ENCODE measurements around the gene AP1M2. TPM values are rescaled to one million over a fixed set of nuclear protein-coding genes. Genes with fewer than 3 reads are reported as not detected.
A peak's percentile ranks its signal among the peaks of the same experiment; 100 is the strongest.
"Not testable (repeated sequence)": the region's sequence is repeated elsewhere in the genome, so short reads cannot be mapped to it uniquely, and the experiment has no call there.

The AP1M2 gene
- total RNA-seq, 1 experiment from 2014 or later = 2.5 TPM

DNA sequence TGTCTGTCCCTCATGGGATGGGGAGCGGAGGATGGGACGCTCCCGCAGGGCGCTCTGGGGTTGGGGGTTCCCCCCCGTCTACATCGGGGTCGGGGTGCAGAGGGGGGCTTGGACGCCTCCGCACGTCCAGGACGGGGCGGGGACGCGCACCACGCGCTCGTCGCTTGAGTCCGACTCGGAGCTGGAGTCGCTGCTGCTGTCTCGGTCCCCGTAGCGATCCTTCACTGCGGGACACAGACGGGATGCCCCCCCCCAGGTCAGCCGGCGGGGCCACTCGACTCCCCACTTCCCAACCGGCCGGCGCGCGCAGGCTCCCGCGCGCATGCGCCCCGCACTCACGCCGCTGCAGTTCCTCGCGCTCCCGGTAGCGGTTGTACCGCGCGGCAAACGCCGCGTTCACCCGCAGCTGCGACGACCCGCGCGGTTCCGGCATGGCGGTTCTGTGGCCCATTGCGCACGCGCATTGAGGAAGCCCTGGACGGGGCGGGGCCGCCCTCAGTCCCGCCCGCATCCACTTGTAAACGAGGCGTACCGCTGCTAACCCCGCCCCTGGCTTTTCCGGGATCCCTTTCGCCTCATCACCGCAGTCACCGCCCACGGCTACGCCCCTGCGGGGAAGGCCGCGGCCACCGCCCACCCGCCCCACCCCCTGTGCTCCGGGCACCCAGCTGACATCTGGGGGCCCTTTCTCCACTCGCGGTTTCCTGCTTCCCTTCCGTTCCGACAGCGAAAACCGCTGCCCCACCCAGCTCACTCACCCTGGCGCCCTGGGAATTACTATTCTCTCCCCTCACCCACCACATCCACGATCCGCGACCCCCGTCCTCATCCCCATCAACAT is 21.3 kb downstream of the AP1M2 start, which contains the start of gene KRI1:
Gene KRI1, minus strand, starts transcription at position 444 of the 841 bp plus-strand sequence. Its CDS starts 11 bp downstream, at position 433.
- peak; percentile 96 for DNase-seq (ENCODE audit: low read depth)

DNA sequence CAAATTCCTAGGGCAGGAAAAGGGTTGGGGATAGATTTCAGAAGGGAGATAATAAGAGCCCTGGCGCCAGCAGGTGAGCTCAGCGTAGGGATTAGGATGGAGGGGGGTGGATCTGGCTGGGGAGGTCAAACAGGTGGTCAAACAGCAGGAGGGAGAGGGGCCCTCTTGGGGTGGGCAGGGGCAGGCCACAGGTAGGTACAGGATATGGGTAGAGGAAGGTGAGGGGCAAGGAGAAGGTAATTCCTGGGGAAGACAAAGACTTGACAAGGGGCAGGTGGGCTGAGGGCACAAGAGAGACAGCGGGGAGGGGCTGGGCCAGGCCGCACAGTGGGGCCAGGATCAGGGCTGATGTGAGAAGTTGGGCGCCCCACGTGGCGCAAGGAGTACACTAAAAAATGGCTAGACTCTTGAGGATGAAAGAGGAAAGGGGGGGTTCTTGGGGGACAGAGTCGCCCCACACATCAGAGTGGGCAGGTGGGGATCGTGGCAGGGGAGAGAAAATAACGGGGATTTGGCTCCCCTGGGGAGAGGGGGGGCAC is 22.0 kb downstream of the AP1M2 start:
- peak; percentile 41 for DNase-seq (ENCODE audit: low read depth)

DNA sequence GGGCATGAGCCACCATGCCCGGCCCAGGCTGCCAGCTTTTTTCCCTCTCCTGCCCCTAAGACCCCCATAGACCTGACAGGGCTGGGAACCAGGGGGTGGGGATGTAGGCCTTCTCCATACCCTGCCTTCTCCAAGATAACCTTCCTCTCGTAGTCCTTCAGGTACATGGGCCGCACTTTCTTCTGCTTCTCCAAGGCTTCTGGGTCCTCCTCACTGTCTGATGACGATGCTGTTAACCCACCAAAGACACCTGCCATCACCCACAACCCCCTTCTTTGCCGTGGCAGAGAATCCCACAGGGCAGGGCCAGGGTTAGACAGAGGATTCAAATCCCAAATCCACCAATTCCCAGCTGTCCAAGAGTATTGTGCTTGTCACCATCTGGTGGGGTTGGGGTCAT is 24.5 kb downstream of the AP1M2 start:
- DNase-seq (ENCODE audit: low read depth) = no peak

DNA sequence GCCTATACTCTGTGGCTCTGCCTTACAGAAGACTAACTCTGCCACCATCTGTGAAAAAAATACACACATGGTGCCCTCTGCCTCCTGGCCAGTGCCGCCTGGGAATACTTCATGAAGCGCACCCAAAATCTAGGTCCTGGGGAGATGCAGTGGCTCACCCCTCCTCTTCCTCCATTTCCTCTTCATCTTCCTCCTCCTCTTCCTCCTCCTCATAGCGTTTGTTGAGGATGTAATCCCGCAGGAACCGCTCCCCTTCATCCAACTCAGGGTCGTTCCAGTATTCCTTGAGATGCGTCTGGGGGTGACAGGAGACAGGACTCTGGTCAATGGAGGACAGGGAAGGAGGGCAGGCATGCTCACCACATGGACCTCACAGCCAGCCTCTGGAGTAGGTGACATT is 27.0 kb downstream of the AP1M2 start:
- no peak for DNase-seq (ENCODE audit: low read depth)

DNA sequence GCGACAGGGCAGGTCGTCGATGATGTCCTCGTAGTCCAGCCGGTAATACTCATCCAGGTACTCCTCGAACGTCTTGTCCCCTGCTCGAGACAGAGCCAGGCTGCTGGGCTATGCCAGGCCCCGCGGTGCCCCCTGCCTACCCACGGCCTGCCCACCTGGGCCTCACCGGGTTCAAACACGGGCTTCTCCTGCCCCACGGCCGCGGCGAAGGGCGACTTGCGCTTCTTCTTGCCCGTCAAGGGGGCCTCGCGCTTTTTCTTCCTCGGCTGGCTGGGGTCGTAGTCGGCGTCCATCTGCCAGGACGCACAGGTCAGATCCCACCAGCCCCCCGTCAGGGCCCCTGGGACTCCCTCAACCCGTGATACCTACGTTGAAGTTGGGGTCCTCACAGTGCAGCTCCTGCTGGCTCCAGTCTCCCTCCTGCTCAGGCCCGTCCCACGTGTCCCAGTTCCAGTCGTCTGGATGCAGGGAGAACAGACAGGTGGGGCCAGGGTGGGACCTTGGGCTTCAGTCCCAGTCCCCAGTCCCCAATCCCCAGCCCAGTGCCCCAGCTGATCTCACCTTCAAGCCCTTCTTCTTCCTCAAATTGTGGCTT is 29.4 kb downstream of the AP1M2 start:
- no peak for DNase-seq (ENCODE audit: low read depth)

DNA sequence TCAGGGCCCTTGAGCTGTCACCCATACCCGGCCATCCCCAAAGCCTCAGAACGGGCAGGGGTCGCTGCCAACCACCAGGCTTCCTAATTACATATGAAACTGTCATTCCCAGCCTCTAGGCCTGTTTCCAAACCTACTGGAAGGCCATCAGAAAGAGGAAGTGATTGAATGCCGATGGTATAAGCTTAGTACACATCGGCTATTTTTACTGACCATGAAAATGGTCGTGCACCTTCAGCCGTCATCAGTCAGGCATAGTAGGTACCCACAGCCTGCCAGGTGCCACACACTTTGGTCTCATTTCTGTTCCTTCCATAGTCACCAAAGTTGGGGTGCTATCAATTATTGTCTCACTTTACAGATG is 31.5 kb downstream of the AP1M2 start:
- DNase-seq (ENCODE audit: low read depth) = no peak

DNA sequence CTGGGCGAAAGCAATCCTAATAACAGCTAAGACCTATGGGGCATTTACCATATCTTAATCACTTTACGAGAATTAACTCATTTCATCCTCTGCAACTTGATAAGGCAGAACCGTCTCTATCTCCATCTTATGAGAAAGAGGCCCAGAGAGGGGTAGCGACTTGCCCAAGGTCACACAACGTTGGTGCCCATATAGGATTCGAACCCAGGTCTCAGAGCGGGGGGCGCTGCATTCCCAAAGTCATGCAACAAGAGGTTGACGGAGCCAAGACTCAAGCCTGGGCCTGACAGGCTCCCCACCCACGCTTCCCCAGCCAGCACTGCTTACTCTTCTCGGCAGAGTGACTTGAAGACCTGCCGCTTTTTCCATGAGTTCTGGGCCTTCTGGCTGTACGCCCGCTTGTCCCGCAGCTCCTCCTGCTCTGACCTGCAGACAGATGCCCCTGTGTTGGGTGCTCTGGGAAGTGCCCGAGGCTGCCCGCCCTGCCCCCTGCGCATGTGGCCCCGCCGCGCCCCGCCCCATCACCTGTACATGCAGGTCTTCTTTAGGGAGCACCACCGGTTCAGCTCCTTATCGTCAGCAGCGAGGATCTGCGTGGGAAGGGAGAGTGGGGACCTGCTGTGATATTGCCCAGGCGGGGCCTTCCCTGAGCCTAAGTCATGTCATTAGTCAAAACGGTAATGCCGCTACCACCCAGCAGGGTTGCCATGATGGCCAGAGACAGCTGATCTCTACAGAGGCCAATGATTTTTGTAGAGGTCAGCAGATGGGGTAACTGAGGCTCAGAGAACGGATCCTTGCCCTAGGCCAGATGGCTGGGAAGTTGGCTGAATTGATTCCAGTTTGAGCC is 32.1 kb downstream of the AP1M2 start:
- DNase-seq (ENCODE audit: low read depth) = no peak

DNA sequence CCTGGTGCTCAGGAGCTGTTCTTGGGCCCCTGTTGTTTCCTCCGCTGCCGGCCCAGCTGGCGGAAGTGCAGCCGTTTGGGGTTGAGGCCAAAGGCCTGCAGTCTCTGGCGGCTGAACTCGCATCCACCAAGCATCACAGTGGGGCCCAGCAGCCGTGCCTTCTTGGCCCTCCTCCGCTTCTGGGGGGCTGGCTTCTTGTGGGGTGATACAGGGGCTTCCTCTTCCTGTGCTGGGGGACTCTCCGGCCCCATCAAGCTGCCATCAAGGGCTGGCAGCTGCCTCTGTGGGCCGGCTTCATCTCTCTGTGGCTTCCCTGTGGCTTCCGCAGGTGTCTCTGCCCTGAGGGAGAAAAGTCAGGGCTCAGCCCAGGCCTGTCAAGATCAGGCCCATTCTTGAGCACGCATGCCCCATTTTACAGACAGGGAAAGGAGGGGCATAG is 33.1 kb downstream of the AP1M2 start:
- no peak for DNase-seq (ENCODE audit: low read depth)

DNA sequence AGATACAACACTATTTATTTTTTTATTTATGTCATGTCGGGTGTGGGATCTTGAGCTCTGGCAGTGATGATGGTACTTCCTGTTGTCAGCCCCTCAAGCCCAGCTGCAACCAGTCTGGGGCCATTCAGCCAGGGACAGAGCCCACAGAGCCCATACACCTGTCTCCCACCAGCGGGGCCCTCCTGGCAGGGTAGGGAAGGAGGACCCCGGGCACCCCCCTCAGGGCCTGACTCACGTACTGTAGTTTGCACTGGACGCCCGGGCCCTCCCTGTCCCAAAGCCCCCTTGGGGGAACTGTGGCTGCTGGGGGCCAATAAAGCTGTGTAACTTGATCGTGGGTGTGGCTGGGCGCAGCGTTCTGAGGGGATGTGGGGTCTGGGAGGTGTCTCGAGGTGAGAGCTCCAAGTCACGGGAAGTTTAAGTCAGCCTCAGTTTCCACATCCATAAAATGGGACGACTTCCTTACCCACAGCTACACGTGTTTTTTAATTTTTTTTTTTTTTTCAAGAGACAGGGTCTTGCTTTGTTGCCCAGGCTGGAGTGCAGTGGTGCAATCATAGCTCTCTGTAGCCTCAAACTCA is 33.9 kb downstream of the AP1M2 start:
- no peak for DNase-seq (ENCODE audit: low read depth)

DNA sequence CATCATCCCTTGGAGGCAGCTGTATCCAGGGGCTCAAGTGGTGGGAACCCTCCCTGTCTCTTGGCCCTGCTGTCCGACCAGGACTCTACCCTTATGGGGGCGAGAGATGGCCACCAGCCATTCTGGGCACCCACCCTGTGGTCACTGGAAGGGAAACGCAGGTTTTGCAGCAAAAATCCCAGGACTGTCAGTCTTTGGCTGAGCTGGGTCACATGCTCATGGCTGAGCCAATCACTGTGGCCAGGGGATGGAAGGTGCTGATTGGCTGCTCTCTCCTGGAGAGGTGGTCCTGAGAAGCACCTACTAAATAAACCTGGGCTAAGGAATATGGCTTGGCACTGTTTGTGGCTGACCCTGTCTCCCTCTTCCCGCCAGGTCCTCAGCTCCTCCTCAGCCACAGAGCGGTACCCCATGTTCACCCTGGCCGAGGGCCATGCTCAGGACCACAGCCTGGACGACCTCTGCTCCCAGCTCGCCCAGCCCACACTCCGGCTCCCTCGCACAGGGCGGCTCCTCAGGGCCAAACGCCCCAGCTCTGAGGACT is 34.5 kb downstream of the AP1M2 start:
- no peak for DNase-seq (ENCODE audit: low read depth)

DNA sequence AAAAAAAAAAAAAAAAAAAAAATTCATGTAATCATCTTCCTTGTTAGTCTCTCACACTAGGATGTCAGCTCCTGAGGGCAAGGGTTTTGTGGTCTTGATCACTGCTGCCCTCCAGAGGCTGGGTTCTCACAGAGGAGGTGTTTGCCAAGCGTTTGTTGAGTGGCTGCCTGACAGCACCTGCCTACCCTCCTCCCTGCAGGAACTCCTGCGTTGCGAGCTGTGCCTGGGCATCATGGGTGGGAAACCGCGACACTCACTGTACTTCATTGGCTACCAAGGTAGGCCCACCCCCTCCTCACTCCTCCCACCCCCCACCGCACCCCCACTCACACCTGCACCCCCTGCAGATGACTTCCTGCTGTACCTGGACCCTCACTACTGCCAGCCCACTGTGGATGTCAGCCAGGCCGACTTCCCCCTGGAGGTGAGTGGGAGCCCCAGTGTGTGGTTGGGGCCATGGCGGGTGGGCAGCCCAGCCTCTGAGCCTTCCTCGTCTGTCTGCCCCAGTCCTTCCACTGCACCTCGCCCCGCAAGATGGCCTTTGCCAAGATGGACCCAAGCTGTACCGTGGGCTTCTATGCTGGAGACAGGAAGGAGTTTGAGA is 35.3 kb downstream of the AP1M2 start:
- DNase-seq (ENCODE audit: low read depth) = no peak

DNA sequence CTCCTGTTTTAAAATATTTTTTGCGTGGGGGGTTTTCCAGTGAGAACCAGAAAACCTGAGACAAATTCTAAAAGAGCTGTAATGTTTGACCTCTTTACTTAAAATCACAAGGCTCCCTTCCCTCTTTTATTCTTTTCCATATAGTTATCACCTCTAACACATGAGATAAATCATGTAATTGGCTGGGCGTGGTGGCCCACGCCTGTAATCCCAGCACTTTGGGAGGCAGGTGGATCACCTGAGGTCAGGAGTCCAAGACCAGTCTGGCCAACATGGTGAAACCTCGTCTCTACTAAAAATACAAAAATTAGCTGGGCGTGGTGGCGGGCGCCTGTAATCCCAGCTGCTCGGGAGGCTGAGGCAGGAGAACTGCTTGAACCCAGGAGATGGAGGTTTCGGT is 36.1 kb downstream of the AP1M2 start:
- DNase-seq (ENCODE audit: low read depth) = not testable (repeated sequence)

DNA sequence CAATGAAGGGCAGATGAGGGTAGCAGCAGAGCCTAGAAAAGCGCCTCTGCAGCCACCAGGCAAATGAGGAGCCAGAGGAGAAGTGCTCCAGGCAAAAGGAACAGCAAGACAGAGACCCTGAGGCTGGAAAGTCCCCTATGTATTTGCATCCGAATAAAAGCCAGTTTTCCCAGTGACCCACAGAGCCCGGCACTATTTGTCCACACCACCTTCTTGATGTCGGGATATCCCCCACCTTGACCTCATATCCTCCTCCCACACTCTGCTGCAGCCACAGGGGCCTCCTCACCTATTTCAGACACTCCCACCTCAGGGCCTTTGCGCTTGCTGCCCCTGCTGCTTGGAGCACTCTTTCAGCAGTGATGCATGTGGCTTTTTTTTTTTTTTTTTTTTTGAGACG is 36.8 kb downstream of the AP1M2 start:
- DNase-seq (ENCODE audit: low read depth) = no peak

DNA sequence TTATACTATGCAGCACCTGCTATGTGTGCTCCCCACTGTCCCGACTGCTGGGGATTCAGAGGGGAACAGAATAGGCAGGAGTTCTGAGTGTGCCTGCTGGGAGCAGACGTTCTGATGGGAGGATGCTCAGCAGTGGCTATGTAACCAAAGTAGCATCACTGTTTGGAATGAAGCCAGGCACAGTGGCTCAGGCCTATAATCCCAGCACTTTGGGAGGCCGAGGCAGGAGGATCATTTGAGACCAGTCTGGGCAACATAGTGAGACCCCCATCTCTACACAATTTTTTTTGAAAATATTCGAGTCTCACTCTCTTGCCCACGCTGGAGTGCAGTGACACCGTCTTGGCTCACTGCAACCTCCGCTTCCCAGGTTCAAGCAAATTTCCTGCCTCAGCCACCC is 37.4 kb downstream of the AP1M2 start:
- DNase-seq (ENCODE audit: low read depth) = no peak

DNA sequence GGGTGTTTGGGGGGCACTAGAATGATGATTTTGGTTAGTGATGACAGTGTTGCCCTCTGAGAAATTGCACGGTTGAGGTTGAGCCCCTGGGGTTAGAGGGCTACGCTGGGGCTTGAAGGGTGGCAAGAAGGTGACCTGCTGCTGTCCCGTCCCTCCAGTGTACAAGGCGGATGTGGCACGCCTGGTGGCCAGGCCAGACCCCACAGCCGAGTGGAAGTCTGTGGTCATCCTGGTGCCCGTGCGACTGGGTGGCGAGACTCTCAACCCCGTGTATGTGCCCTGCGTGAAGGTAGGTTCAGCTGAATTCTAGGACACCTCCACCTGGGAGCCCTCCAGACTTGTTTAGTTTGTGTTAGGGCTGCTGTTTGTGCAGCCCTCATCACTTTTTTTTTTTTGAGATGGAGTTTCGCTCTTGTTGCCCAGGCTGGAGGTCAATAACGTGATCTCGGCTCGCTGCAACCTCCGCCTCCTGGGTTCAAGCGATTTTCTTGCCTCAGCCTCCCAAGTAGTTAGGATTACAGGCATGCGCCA is 38.3 kb downstream of the AP1M2 start:
- no peak for DNase-seq (ENCODE audit: low read depth)

DNA sequence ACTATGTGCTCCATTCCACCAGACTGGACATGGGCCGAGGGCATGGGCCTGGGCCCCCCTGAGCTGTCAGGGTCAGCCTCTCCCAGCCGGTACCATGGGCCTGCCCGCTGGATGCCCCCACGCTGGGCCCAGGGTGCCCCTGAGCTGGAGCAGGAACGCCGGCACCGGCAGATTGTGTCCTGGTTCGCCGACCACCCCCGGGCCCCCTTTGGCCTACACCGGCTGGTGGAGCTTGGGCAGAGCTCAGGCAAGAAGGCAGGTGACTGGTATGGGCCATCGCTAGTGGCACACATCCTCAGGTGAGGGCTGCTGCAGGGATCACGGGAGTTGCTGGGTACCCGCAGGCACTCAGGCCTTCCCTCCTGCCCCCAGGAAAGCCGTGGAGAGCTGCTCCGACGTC is 40.3 kb downstream of the AP1M2 start:
- DNase-seq (ENCODE audit: low read depth) = no peak

DNA sequence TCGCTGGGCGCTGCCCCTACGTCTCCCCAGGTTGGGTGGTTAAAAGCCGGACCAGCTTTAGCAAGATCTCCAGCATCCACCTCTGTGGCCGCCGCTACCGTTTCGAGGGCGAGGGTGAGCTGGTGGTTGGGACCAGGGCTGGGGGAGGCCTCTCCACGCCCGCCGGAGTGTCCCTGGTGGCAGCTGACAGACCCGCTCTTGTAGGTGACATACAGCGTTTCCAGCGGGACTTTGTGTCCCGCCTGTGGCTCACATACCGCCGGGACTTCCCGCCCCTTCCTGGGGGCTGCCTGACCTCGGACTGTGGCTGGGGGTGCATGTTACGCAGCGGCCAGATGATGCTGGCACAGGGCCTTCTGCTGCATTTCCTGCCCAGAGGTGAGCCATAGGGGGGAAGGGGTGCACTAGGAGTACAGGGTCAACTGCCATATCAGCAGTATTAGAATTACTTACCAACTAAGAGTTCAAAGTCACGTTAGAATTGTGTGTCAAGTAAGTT is 42.3 kb downstream of the AP1M2 start:
- DNase-seq (ENCODE audit: low read depth) = no peak

DNA sequence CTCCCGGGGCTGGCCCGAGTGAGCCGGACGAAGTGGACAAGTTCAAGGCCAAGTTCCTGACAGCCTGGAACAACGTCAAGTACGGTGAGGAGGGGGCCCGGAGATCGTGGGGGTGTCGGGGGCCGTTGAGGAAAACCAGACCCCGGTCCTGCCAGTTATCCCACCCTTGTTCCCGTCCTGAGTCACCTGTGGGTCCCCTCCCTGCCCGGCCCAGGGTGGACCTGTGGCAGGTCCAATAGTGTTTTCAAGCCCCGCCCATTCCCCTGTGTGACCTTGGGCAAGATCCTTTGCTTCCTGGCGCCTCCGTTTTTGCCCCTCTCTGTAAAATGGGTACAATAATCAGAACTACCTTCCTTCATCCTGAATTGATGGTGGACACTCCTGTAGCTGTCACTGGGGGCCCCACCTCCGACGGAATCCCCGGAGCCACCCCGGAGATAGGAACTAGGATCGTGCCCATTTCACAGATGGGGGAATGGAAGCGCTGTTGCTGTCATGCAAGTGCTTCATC is 42.8 kb downstream of the AP1M2 start:
- no peak for DNase-seq (ENCODE audit: low read depth)

DNA sequence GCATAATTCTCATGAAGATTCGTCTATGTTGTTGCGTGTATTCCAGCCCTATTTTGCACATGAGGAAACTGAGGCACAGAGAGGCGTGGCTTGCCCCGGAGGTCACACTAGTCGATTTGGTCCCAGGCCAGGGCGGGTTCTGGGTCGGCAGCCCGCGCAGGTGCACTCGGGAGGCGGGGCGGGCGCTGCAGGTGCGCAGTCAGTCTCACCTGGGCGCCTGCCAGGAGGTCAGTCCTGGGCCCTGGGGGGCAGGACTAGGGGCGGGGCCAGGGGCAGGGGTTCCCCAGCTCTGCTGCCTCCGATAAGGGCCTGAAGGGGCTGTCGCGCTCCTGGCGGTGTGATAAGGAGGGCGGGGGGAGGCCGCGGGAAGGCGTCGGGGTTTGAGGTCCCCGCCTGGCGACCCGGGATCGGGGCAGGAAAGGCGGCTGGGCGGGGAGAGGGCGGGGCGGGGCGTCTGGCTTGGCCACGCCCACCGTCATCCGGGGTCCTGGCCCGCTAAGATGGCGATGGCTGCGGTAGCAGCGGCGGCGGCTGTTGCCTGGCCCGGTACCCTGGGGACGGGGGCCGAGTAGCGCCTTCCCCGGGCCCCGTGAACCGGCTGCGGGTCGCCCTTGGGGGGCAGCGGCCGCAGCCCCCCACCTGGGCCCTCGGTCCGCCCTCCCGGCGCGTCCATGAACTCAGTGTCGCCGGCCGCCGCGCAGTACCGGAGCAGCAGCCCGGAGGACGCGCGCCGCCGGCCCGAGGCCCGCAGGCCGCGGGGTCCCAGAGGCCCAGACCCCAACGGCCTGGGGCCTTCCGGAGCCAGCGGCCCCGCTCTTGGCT is 43.5 kb downstream of the AP1M2 start, which contains the start of gene ATG4D:
Gene ATG4D, plus strand, starts transcription at position 485 of the 822 bp plus-strand sequence. Its CDS starts 187 bp downstream, at position 672.
- peak; percentile 66 for DNase-seq (ENCODE audit: low read depth)
